ENCODE measurements around the gene SLITRK6. TPM values are rescaled to one million over a fixed set of nuclear protein-coding genes. Genes with fewer than 3 reads are reported as not detected.

Gene SLITRK6
- total RNA-seq, 1 experiment from 2014 or later = 3.8 TPM

- DNase-seq (ENCODE audit: low read depth, low spot score) (no peak), ATAC-seq (no peak)
- in situ Hi-C loops (cut with HindIII; ENCODE audit: low pct_unique_long_range_greater_than_20kb, low sequenced_read_pairs) = no loop called here
- no peaks in the 10 kb centered on the region for H3K9me3 ChIP-seq (ENCODE audit: control insufficient read depth, insufficient read depth, low read depth, low read length)
- POLR2A ChIA-PET = no interaction called here
- no peak overlapping the region for H3K4me3 ChIP-seq (ENCODE audit: low read depth in 2 of 2, low read length in 2 of 2)
- no TSS peak for BruUV-seq (replicated peaks)
- H3K27me3 ChIP-seq (ENCODE audit: control insufficient read depth, insufficient read depth, low read length) = no peaks in the 10 kb centered on the region
- TF ChIP-seq TCF7L2 (IDR thresholded peaks at IDR 0.05; ENCODE audit: low read depth, low read length) (no peak), POLR2AphosphoS5 (IDR thresholded peaks at IDR 0.05; ENCODE audit: low read depth, low read length) (no peak), SIN3A (IDR thresholded peaks at IDR 0.05; ENCODE audit: borderline replicate concordance, insufficient read depth, low read depth, low read length) (no peak), CTCF (IDR thresholded peaks at IDR 0.05) (no peak)
- TF ChIP-seq, protein P1, sequence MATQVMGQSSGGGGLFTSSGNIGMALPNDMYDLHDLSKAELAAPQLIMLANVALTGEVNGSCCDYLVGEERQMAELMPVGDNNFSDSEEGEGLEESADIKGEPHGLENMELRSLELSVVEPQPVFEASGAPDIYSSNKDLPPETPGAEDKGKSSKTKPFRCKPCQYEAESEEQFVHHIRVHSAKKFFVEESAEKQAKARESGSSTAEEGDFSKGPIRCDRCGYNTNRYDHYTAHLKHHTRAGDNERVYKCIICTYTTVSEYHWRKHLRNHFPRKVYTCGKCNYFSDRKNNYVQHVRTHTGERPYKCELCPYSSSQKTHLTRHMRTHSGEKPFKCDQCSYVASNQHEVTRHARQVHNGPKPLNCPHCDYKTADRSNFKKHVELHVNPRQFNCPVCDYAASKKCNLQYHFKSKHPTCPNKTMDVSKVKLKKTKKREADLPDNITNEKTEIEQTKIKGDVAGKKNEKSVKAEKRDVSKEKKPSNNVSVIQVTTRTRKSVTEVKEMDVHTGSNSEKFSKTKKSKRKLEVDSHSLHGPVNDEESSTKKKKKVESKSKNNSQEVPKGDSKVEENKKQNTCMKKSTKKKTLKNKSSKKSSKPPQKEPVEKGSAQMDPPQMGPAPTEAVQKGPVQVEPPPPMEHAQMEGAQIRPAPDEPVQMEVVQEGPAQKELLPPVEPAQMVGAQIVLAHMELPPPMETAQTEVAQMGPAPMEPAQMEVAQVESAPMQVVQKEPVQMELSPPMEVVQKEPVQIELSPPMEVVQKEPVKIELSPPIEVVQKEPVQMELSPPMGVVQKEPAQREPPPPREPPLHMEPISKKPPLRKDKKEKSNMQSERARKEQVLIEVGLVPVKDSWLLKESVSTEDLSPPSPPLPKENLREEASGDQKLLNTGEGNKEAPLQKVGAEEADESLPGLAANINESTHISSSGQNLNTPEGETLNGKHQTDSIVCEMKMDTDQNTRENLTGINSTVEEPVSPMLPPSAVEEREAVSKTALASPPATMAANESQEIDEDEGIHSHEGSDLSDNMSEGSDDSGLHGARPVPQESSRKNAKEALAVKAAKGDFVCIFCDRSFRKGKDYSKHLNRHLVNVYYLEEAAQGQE (IDR thresholded peaks at IDR 0.05; ENCODE audit: insufficient read depth in 1 of 2, low read depth in 2 of 2, low read length in 1 of 2) = no peak
- no peak overlapping the region for H3K27ac ChIP-seq (ENCODE audit: low read length)
- intact Hi-C loops (cut with micrococcal nuclease; ENCODE audit: unreplicated experiment) = no loop called here
- no peaks in the 10 kb centered on the region for H3K4me1 ChIP-seq (ENCODE audit: control insufficient read depth, insufficient read depth, low read length)
- CTCF ChIA-PET = no interaction called here
- H3K36me3 ChIP-seq (ENCODE audit: control insufficient read depth, insufficient read depth, low read length) = no peaks in the 10 kb centered on the region
Observed at GRCh38 chr13:85823832-85824231, 24.6 kb upstream of the SLITRK6 start.

DNA sequence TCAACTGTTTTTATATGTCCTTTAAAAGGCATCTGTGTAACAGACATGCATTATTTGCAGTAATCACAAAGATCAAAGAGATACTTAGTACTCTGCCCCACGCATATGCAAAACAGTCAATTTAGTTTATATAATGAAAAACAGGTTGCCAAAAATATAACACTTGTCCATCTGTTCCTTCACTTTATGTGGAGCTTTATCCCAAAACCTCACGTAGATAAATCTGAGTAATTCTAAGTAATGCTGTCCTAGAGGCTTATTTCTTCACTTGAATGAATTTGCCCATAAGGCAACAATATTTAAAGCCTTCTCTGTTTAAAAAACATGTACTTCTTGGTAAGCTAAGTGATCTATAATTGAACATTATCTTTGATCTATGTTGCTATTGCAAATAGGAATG, 20.3 kb upstream of the SLITRK6 start:
- no peak overlapping the region for H3K27ac ChIP-seq (ENCODE audit: low read length)

More for the DNA sequence above, 20.3 kb upstream of the SLITRK6 start:
- H3K27me3 ChIP-seq (ENCODE audit: control insufficient read depth, insufficient read depth, low read length) = no peaks in the 10 kb centered on the region
- TF ChIP-seq SIN3A (IDR thresholded peaks at IDR 0.05; ENCODE audit: borderline replicate concordance, insufficient read depth, low read depth, low read length) (no peak), CTCF (IDR thresholded peaks at IDR 0.05) (no peak), POLR2AphosphoS5 (IDR thresholded peaks at IDR 0.05; ENCODE audit: low read depth, low read length) (no peak)
- TF ChIP-seq, protein P1 (IDR thresholded peaks at IDR 0.05; ENCODE audit: insufficient read depth in 1 of 2, low read depth in 2 of 2, low read length in 1 of 2) = no peak
- ATAC-seq = no peak
- intact Hi-C loops (cut with micrococcal nuclease; ENCODE audit: unreplicated experiment) = no loop called here
- H3K4me1 ChIP-seq (ENCODE audit: control insufficient read depth, insufficient read depth, low read length) = no peaks in the 10 kb centered on the region
- in situ Hi-C loops (cut with HindIII; ENCODE audit: low pct_unique_long_range_greater_than_20kb, low sequenced_read_pairs) = no loop called here
- ChIA-PET POLR2A (no interaction called here), CTCF (no interaction called here)
- H3K4me3 ChIP-seq (ENCODE audit: low read depth in 2 of 2, low read length in 2 of 2) = no peak overlapping the region
- H3K9me3 ChIP-seq (ENCODE audit: control insufficient read depth, insufficient read depth, low read depth, low read length) = no peaks in the 10 kb centered on the region
- H3K36me3 ChIP-seq (ENCODE audit: control insufficient read depth, insufficient read depth, low read length) = no peaks in the 10 kb centered on the region
- BruUV-seq (replicated peaks) = no TSS peak
- DNase-seq (ENCODE audit: low read depth, low spot score) = no peak

Measured in Panc1 (cell line).